Suppressor macrophage (primary cell): ENCODE results near the gene SCFD1.
"Not testable (repeated sequence)": the region's sequence is repeated elsewhere in the genome, so short reads cannot be mapped to it uniquely, and the experiment has no call there.

Source experiments
- DNase-seq, 4 experiments: peaks; one replicate each; pipeline ENCODE4 v3.0.0-alpha.2; 2020 to 2022

SCFD1 gene

GRCh38 chr14:30678926-30679431 lies 56.9 kb downstream of the SCFD1 start:
- DNase-seq, result no peak

GRCh38 chr14:30680036-30680435 lies 57.9 kb downstream of the SCFD1 start:
- no peak for DNase-seq

- DNase-seq, result not testable (repeated sequence)
Observed at GRCh38 chr14:30680776-30681175, 58.7 kb downstream of the SCFD1 start.

GRCh38 chr14:30681752-30682355 lies 59.7 kb downstream of the SCFD1 start:
- peak in 1 of 4 experiments; percentile 17 for DNase-seq

GRCh38 chr14:30690487-30691355 lies 68.6 kb downstream of the SCFD1 start:
- peak in 1 of 4 experiments; percentile 22 for DNase-seq

- DNase-seq, result no peak
Observed at GRCh38 chr14:30691751-30692398, 69.8 kb downstream of the SCFD1 start.

- DNase-seq, result no peak
Observed at GRCh38 chr14:30692669-30693068, 70.5 kb downstream of the SCFD1 start.

- DNase-seq, result no peak
Observed at GRCh38 chr14:30698463-30698862, 76.3 kb downstream of the SCFD1 start.

- DNase-seq, result no peak
Observed at GRCh38 chr14:30706704-30707103, 84.6 kb downstream of the SCFD1 start.

GRCh38 chr14:30708157-30708556 lies 86.0 kb downstream of the SCFD1 start:
- peak in 1 of 4 experiments; percentile 7 for DNase-seq

GRCh38 chr14:30709201-30709600 lies 87.1 kb downstream of the SCFD1 start:
- DNase-seq, result no peak

GRCh38 chr14:30710876-30711275 lies 88.8 kb downstream of the SCFD1 start:
- no peak for DNase-seq

- DNase-seq, result no peak
Observed at GRCh38 chr14:30719137-30719536, 97.0 kb downstream of the SCFD1 start.

- DNase-seq, result no peak
Observed at GRCh38 chr14:30725763-30726162, 103.6 kb downstream of the SCFD1 start.

GRCh38 chr14:30728471-30728870 lies 106.4 kb downstream of the SCFD1 start:
- no peak for DNase-seq

- no peak for DNase-seq
Observed at GRCh38 chr14:30737916-30738315, 115.8 kb downstream of the SCFD1 start.

- DNase-seq, result no peak
Observed at GRCh38 chr14:30738978-30739377, 116.9 kb downstream of the SCFD1 start.

- no peak for DNase-seq
Observed at GRCh38 chr14:30748343-30748742, 126.2 kb downstream of the SCFD1 start.

- DNase-seq, result peak in 1 of 4 experiments; percentile 4
Observed at GRCh38 chr14:30751646-30752416, 129.7 kb downstream of the SCFD1 start.

- no peak for DNase-seq
Observed at GRCh38 chr14:30753452-30753851, 131.3 kb downstream of the SCFD1 start.

- DNase-seq, result no peak
Observed at GRCh38 chr14:30754778-30755177, 132.7 kb downstream of the SCFD1 start.

GRCh38 chr14:30756594-30756993 lies 134.5 kb downstream of the SCFD1 start:
- no peak for DNase-seq

GRCh38 chr14:30757082-30757481 lies 135.0 kb downstream of the SCFD1 start:
- DNase-seq, result no peak
